ENCODE measurements around the gene GTPBP3. TPM values are rescaled to one million over a fixed set of nuclear protein-coding genes. Genes with fewer than 3 reads are reported as not detected.

GTPBP3 gene
- total RNA-seq, 1 experiment from 2014 or later, result 62.9 TPM

DNA sequence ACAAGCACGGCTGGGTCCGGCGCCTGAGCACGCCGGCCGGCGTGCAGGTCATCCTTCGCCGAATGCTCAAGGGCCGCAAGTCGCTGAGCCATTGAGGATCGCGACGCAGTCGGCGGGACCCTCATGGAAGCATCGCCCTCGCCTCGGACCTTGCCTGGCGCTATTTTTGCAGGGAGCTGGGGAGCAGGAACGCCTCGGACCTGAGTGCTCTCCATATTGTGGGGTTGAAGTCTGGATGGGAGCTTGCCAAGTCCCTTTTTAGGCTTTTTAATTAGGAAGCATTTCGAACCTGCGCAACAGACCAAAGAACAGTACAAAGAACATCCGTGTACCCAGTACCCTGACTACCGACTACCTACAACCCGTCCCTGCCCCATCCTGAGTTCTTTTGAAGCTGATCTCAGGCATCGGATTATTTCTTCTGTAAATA, 31.1 kb upstream of the GTPBP3 start:
- peak overlapping the region; percentile 80 to 96 (median 89) for H3K27ac Mint-ChIP-seq
- H3K18ac ChIP-seq (ENCODE audit: insufficient read length, low read depth, low read length), result peak overlapping the region; percentile 2
- H3K79me2 ChIP-seq (ENCODE audit: insufficient read depth, low read length), result peaks cover 7% of the 10 kb centered on the region; the same call in 1 of the 2 replicates
- H3K23me2 ChIP-seq (ENCODE audit: insufficient read length, low read depth, low read length, poor library complexity, severe bottlenecking), result peaks cover 11% of the 10 kb centered on the region
- no peaks in the 10 kb centered on the region; the same call in 1 of the 2 replicates for H3K27me3 Mint-ChIP-seq (ENCODE audit: low read depth)
- no peak overlapping the region for H3K56ac ChIP-seq (ENCODE audit: insufficient read length, low read depth, low read length)
- H3K79me1 ChIP-seq (ENCODE audit: insufficient read depth, low read depth, low read length, poor library complexity, severe bottlenecking), result peaks cover 3% of the 10 kb centered on the region
- H2BK20ac ChIP-seq (ENCODE audit: low read depth, low read length, poor library complexity, severe bottlenecking), result no peak overlapping the region
- no peaks in the 10 kb centered on the region for H3K9me3 ChIP-seq (ENCODE audit: control insufficient read depth, low read depth, low read length)
- peaks cover 31 to 45% of the 10 kb centered on the region in 2 experiments for H3K4me1 Mint-ChIP-seq
- peak overlapping the region; percentile 76 for H3K4me2 ChIP-seq (ENCODE audit: insufficient read depth, insufficient read length, low read length)
- H3K14ac ChIP-seq (ENCODE audit: insufficient read depth, low read length), result peak overlapping the region; percentile 61; the same call in 1 of the 2 replicates
- peak overlapping the region; percentile 75 to 97 for H3K4me3 Mint-ChIP-seq
- H4K91ac ChIP-seq (ENCODE audit: insufficient read length, low read depth, low read length), result no peak overlapping the region
- H4K20me1 ChIP-seq (ENCODE audit: control insufficient read depth, insufficient read depth, insufficient read length), result no peaks in the 10 kb centered on the region
- TF ChIP-seq, protein P1, sequence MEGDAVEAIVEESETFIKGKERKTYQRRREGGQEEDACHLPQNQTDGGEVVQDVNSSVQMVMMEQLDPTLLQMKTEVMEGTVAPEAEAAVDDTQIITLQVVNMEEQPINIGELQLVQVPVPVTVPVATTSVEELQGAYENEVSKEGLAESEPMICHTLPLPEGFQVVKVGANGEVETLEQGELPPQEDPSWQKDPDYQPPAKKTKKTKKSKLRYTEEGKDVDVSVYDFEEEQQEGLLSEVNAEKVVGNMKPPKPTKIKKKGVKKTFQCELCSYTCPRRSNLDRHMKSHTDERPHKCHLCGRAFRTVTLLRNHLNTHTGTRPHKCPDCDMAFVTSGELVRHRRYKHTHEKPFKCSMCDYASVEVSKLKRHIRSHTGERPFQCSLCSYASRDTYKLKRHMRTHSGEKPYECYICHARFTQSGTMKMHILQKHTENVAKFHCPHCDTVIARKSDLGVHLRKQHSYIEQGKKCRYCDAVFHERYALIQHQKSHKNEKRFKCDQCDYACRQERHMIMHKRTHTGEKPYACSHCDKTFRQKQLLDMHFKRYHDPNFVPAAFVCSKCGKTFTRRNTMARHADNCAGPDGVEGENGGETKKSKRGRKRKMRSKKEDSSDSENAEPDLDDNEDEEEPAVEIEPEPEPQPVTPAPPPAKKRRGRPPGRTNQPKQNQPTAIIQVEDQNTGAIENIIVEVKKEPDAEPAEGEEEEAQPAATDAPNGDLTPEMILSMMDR (conservative IDR thresholded peaks at IDR 0.05), result no peak
- peaks cover 3 to 7% (median 5%) of the 10 kb centered on the region in 3 experiments; a peak in 6 of 7 replicates for H3K36me3 Mint-ChIP-seq (ENCODE audit: insufficient read depth in 1 of 3, low read depth in 3 of 3)
- H2BK12ac ChIP-seq (ENCODE audit: insufficient read length, low read depth, low read length), result no peak overlapping the region
- no peak overlapping the region for H3T11ph ChIP-seq (ENCODE audit: low read length)
- no peak overlapping the region for H2BK5ac ChIP-seq (ENCODE audit: insufficient read length, low read length)
- no peak overlapping the region for H4K5ac ChIP-seq (ENCODE audit: insufficient read length, low read depth, low read length)
- H3K23ac ChIP-seq (ENCODE audit: insufficient read length, low read depth, low read length), result no peak overlapping the region
- H4K8ac ChIP-seq (replicated peaks; ENCODE audit: insufficient read length, low read depth, low read length), result no peak overlapping the region
- no peak overlapping the region for H3K4ac ChIP-seq (ENCODE audit: low read depth, low read length)
- H2BK15ac ChIP-seq (ENCODE audit: low read depth, low read length), result no peak overlapping the region
- WGBS (ENCODE audit: extremely low coverage, insufficient read length, low lambda C conversion rate), result no CpG with 5 or more reads among the region's 28 CpGs
- no peak overlapping the region for H3K27ac ChIP-seq (ENCODE audit: insufficient read length, low read depth, low read length)
- H3K9ac ChIP-seq (ENCODE audit: extremely low read depth, insufficient read length, low read length), result peak overlapping the region; percentile 66
- peaks cover 3% of the 10 kb centered on the region; the same call in 1 of the 2 replicates for H3K4me1 ChIP-seq (ENCODE audit: insufficient read depth, low read length)
- DNase-seq, result no peak
- no peaks in the 10 kb centered on the region for H3K9me3 Mint-ChIP-seq
- no peak overlapping the region for H2AFZ ChIP-seq (ENCODE audit: low read length)
- H2BK120ac ChIP-seq (ENCODE audit: low read depth, low read length, poor library complexity, severe bottlenecking), result no peak overlapping the region
- H2AK5ac ChIP-seq (ENCODE audit: insufficient read length, low read length), result no peak overlapping the region
- no peaks in the 10 kb centered on the region for H3K27me3 ChIP-seq (ENCODE audit: insufficient read depth, low read length)

Measured in H9 (cell line).